HEK293 (cell line): ENCODE results near the gene ITGB3.

Source experiments
- REST ChIP-seq: fragments of 450-650 bp; formaldehyde crosslinking; IDR thresholded peaks from 2 replicates; pipeline ENCODE4 v1.5.1; 2016; ENCODE audit warnings: missing biosample characterization, missing genetic modification characterization
- SCRT2 ChIP-seq: fragments of 450-650 bp; formaldehyde crosslinking; IDR thresholded peaks from 2 replicates; pipeline ENCODE4 v1.5.1; 2016; ENCODE audit warnings: missing biosample characterization, missing genetic modification characterization
- SETDB1 ChIP-seq: IDR thresholded peaks from one replicate; pipeline ENCODE4 v1.6.1; 2017; ENCODE audit warnings: mild to moderate bottlenecking, low read length, moderate library complexity, mixed read lengths; ENCODE audit not compliant: insufficient read length
- SP7 ChIP-seq: fragments of 450-650 bp; formaldehyde crosslinking; IDR thresholded peaks from 2 replicates; pipeline ENCODE4 v1.5.1; 2016; ENCODE audit warnings: missing biosample characterization, missing genetic modification characterization
- TCF7L2 ChIP-seq: IDR thresholded peaks from 2 replicates; pipeline ENCODE4 v1.6.1; 2011; ENCODE audit warnings: low read depth, mild to moderate bottlenecking, inconsistent platforms, low read length, moderate library complexity, borderline replicate concordance
- ZBTB21 ChIP-seq: fragments of 450-650 bp; formaldehyde crosslinking; IDR thresholded peaks from 2 replicates; pipeline ENCODE4 v1.5.1; 2017; ENCODE audit warnings: missing biosample characterization, missing genetic modification characterization
- ZNF19 ChIP-seq: fragments of 450-650 bp; formaldehyde crosslinking; IDR thresholded peaks from 2 replicates; pipeline ENCODE4; 2016; ENCODE audit warnings: missing biosample characterization, missing genetic modification characterization, low read depth
- ZNF449 ChIP-seq: fragments of 450-650 bp; formaldehyde crosslinking; IDR thresholded peaks from 2 replicates; pipeline ENCODE4 v1.5.1; 2017; ENCODE audit warnings: missing biosample characterization, mild to moderate bottlenecking, missing genetic modification characterization, moderate library complexity
- ZNF585B ChIP-seq: fragments of 450-650 bp; formaldehyde crosslinking; IDR thresholded peaks from 2 replicates; pipeline ENCODE4 v1.5.1; 2016; ENCODE audit warnings: missing biosample characterization, missing genetic modification characterization
- TF ChIP-seq, protein P1 (sequence below): fragments of 450-650 bp; formaldehyde crosslinking; IDR thresholded peaks from 2 replicates; pipeline ENCODE4 v1.5.1; 2016; ENCODE audit warnings: missing biosample characterization, missing genetic modification characterization
- TF ChIP-seq, protein P2 (sequence below): fragments of 450-650 bp; formaldehyde crosslinking; IDR thresholded peaks from 2 replicates; pipeline ENCODE4 v1.5.1; 2016; ENCODE audit warnings: missing biosample characterization, missing genetic modification characterization

- TF ChIP-seq, protein P1, sequence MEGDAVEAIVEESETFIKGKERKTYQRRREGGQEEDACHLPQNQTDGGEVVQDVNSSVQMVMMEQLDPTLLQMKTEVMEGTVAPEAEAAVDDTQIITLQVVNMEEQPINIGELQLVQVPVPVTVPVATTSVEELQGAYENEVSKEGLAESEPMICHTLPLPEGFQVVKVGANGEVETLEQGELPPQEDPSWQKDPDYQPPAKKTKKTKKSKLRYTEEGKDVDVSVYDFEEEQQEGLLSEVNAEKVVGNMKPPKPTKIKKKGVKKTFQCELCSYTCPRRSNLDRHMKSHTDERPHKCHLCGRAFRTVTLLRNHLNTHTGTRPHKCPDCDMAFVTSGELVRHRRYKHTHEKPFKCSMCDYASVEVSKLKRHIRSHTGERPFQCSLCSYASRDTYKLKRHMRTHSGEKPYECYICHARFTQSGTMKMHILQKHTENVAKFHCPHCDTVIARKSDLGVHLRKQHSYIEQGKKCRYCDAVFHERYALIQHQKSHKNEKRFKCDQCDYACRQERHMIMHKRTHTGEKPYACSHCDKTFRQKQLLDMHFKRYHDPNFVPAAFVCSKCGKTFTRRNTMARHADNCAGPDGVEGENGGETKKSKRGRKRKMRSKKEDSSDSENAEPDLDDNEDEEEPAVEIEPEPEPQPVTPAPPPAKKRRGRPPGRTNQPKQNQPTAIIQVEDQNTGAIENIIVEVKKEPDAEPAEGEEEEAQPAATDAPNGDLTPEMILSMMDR (tag by site-specific recombination): no peak
- no peak for TF ChIP-seq REST (tag by site-specific recombination)
- no peak for TF ChIP-seq SCRT2 (tag by site-specific recombination)
- TF ChIP-seq TCF7L2: no peak
- no peak for TF ChIP-seq SP7 (tag by site-specific recombination)
- no peak for TF ChIP-seq ZNF19 (tag by site-specific recombination)
- no peak for TF ChIP-seq ZNF449 (tag by site-specific recombination)
- no peak for TF ChIP-seq ZBTB21 (tag by site-specific recombination)
- TF ChIP-seq SETDB1: no peak
- TF ChIP-seq, protein P2, sequence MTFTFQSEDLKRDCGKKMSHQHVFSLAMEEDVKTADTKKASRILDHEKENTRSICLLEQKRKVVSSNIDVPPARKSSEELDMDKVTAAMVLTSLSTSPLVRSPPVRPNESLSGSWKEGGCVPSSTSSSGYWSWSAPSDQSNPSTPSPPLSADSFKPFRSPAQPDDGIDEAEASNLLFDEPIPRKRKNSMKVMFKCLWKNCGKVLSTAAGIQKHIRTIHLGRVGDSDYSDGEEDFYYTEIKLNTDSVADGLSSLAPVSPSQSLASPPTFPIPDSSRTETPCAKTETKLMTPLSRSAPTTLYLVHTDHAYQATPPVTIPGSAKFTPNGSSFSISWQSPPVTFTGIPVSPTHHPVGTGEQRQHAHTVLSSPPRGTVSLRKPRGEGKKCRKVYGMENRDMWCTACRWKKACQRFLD (tag by site-specific recombination): no peak
- TF ChIP-seq ZNF585B (tag by site-specific recombination): no peak
These were observed 13.5 kb upstream of the ITGB3 start for GRCh38 chr17:47239967-47240651.
